SK-MEL-5 (cell line): ENCODE results near the gene PCDHB2. TPM values are rescaled to one million over a fixed set of nuclear protein-coding genes. Genes with fewer than 3 reads are reported as not detected.
"Not testable (repeated sequence)": the region's sequence is repeated elsewhere in the genome, so short reads cannot be mapped to it uniquely, and the experiment has no call there.

Experiments
- DNase-seq: peaks from one replicate; pipeline ENCODE4 v3.0.0-alpha.2; 2016; ENCODE audit warnings: low read depth, low spot score
- in situ Hi-C: cut with HindIII; loops from 2 replicates; pipeline ENCODE4 v1.10.0; 2016; ENCODE audit warnings: low sequenced_read_pairs, high pct_unique_total_duplicates, low pct_unique_long_range_greater_than_20kb
- total RNA-seq: library from RNA; depleted of rRNA; stranded (reverse); fragments of >200 nt; shearing (Covaris generic); gene quantifications from 2 replicates; pipeline ENCODE4 v1.2.3, GENCODE V29; 2014; rRNA removed

The PCDHB2 gene
- total RNA-seq, 1 experiment from 2014 or later, result 0.95 TPM

- DNase-seq, in situ Hi-C loops: not testable (repeated sequence)
Measured at GRCh38 chr5:141123396-141124135, 29.2 kb downstream of the PCDHB2 start.

DNA sequence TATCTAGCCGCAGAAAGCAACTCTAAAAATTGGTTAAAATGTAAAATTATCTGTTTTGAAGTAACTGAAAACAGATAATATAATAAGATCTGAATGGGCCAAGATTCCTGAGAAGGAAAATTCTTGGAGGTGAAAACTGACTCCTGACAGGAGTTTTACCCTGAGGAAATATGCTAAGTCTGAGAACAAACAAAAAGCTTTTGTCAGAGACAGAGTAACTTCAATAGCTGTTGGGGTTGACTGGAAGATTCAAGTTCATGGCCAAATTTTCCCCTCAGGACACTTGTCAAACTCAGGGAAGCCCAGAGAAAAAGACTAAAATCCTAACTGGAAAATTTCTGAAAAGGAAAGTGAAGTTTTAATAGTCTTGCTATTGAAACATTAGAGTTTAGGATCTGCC, 32.9 kb downstream of the PCDHB2 start:
- in situ Hi-C loops, result no loop called here
- peak; percentile 22 for DNase-seq

DNA sequence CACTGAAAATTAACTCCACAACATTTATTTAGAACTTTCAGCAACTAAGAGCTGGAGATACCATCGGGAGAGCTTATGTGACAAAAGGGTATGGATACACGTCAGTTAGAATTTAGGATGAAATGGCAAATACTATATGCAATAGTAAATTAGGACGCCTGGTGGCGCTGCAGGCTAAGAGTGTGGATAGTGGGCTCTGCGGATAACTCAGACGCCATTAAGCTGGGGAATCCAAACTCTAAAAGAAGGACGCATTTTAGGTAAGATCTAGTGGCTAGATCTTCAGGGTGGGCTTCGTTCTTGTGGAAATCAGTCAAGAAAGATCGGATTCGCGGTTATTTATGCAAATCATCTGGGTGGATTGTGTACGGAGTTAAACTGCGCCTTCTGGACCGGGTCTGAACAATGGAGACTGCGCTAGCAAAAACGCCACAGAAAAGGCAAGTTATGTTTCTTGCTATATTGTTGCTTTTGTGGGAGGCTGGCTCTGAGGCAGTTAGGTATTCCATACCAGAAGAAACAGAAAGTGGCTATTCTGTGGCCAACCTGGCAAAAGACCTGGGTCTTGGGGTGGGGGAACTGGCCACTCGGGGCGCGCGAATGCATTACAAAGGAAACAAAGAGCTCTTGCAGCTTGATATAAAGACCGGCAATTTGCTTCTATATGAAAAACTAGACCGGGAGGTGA, 40.8 kb downstream of the PCDHB2 start, which contains the start of gene PCDHB5:
TSS of gene PCDHB5 (plus strand) at position 177 of the 688 bp plus-strand sequence. CDS start at position 406, 229 bp downstream.
- in situ Hi-C loops, result no loop called here
- DNase-seq, result peak; percentile 80

DNA sequence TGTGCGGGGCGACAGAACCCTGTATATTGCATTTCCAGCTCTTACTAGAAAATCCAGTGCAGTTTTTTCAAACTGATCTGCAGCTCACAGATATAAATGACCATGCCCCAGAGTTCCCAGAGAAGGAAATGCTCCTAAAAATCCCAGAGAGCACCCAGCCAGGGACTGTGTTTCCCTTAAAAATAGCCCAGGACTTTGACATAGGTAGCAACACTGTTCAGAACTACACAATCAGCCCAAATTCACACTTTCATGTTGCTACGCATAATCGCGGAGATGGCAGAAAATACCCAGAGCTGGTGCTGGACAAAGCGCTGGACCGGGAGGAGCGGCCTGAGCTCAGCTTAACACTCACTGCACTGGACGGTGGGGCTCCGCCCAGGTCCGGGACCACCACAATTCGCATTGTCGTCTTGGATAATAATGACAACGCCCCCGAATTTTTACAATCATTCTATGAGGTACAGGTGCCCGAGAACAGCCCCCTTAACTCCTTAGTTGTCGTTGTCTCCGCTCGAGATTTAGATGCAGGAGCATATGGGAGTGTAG, 41.4 kb downstream of the PCDHB2 start:
- no peak for DNase-seq
- in situ Hi-C loops, result no loop called here

- DNase-seq, in situ Hi-C loops: not testable (repeated sequence)
Measured at GRCh38 chr5:141137346-141137745, 42.9 kb downstream of the PCDHB2 start.

Other genes starting within 250 kb of the PCDHB2 start
- gene PCDHA9, start 246.2 kb upstream of the PCDHB2 start, total RNA-seq, result 0.05 TPM in 1 of 2 replicates, not detected in the other
- gene PCDHA10, start 238.7 kb upstream of the PCDHB2 start, total RNA-seq, result 0.16 TPM in 1 of 2 replicates, not detected in the other
- 1.0 and 1.9 TPM in 2 replicates for gene PCDHA11, start 225.7 kb upstream of the PCDHB2 start, total RNA-seq
- gene PCDHA12, start 219.3 kb upstream of the PCDHB2 start, total RNA-seq, result 0.08 and 0.19 TPM in 2 replicates
- 0.29 and 0.53 TPM in 2 replicates for gene PCDHA13, start 212.5 kb upstream of the PCDHB2 start, total RNA-seq
- gene PCDHAC1, start 168.3 kb upstream of the PCDHB2 start, total RNA-seq, result 0.58 and 0.72 TPM in 2 replicates
- gene PCDHAC2, start 128.1 kb upstream of the PCDHB2 start, total RNA-seq, result 0.32 TPM in 2 replicates
- not detected in 2 replicates for gene PCDHB1, start 43.2 kb upstream of the PCDHB2 start, total RNA-seq
- gene PCDHB3, start 5.9 kb downstream of the PCDHB2 start, total RNA-seq, result 0.13 and 0.21 TPM in 2 replicates
- 0.40 and 0.43 TPM in 2 replicates for gene PCDHB4, start 27.2 kb downstream of the PCDHB2 start, total RNA-seq
- 2.0 and 3.1 TPM in 2 replicates for gene PCDHB5, start 40.6 kb downstream of the PCDHB2 start, total RNA-seq
- 0.21 and 0.43 TPM in 2 replicates for gene PCDHB6, start 55.4 kb downstream of the PCDHB2 start, total RNA-seq
- gene PCDHB7, start 78.0 kb downstream of the PCDHB2 start, total RNA-seq, result 0.24 and 0.29 TPM in 2 replicates
- gene PCDHB8, start 83.2 kb downstream of the PCDHB2 start, total RNA-seq, result 0.43 and 0.74 TPM in 2 replicates
- 0.55 and 0.75 TPM in 2 replicates for gene PCDHB16, start 87.8 kb downstream of the PCDHB2 start, total RNA-seq
- 0.05 and 0.90 TPM in 2 replicates for gene PCDHB9, start 92.5 kb downstream of the PCDHB2 start, total RNA-seq
- 0.37 and 0.40 TPM in 2 replicates for gene PCDHB10, start 97.7 kb downstream of the PCDHB2 start, total RNA-seq
- gene PCDHB11, start 105.0 kb downstream of the PCDHB2 start, total RNA-seq, result 0.55 and 0.75 TPM in 2 replicates
- gene PCDHB12, start 114.1 kb downstream of the PCDHB2 start, total RNA-seq, result 0.24 and 0.42 TPM in 2 replicates
- gene PCDHB13, start 119.3 kb downstream of the PCDHB2 start, total RNA-seq, result 0.66 and 0.77 TPM in 2 replicates
- 0.24 and 0.40 TPM in 2 replicates for gene PCDHB14, start 128.7 kb downstream of the PCDHB2 start, total RNA-seq
- 1.1 and 1.6 TPM in 2 replicates for gene PCDHB15, start 150.8 kb downstream of the PCDHB2 start, total RNA-seq
- 0.11 TPM in 1 of 2 replicates, not detected in the other for gene SLC25A2, start 209.4 kb downstream of the PCDHB2 start, total RNA-seq
- 60.5 and 60.9 TPM in 2 replicates for gene TAF7, start 226.2 kb downstream of the PCDHB2 start, total RNA-seq
- 0.63 and 0.67 TPM in 2 replicates for gene PCDHGA1, start 235.9 kb downstream of the PCDHB2 start, total RNA-seq
- 1.7 and 2.0 TPM in 2 replicates for gene PCDHGA2, start 244.1 kb downstream of the PCDHB2 start, total RNA-seq
- 0.32 TPM in 1 of 2 replicates, not detected in the other for gene PCDHGA3, start 249.2 kb downstream of the PCDHB2 start, total RNA-seq